Measurements from ENCODE around the gene FGF7. TPM values are rescaled to one million over a fixed set of nuclear protein-coding genes. Genes with fewer than 3 reads are reported as not detected.
"Not testable (repeated sequence)": the region's sequence is repeated elsewhere in the genome, so short reads cannot be mapped to it uniquely, and the experiment has no call there.

FGF7 gene, protein sequence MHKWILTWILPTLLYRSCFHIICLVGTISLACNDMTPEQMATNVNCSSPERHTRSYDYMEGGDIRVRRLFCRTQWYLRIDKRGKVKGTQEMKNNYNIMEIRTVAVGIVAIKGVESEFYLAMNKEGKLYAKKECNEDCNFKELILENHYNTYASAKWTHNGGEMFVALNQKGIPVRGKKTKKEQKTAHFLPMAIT
- total RNA-seq: not detected in 2 replicates

- DNase-seq (ENCODE audit: low read depth in 2 of 2): peak in 1 of 2 donors; percentile 2
Measured at GRCh38 chr15:49423021-49423420, at the start of gene FGF7. Gene FGF7, plus strand, starts transcription at chr15:49423242. Its CDS starts 1,056 bp downstream, at chr15:49424298.

DNA sequence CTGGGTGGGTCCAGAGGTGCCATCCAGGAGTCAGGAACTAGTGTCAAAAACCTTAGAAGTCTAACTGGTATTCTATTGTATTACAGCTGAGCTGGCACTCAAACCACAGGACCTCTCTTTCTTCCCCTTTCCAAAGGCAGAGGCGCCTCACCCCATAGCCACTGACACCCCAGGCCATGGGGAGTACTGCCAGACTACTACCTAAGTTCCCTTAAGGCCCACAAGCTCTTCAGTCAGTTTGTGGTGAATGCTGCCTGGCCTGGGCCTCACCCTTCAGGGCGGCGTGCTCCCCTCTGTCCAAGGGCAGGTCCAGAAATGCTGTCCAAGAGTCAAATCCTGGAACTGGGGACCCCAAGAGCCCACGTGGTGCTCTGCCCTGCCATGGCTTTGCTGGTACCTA, 43.0 kb upstream of the FGF7 start:
- DNase-seq (ENCODE audit: low read depth in 2 of 2): no peak

GRCh38 chr15:49380912-49381311, 42.1 kb upstream of the FGF7 start:
- DNase-seq (ENCODE audit: low read depth in 2 of 2): no peak

- no peak for DNase-seq (ENCODE audit: low read depth in 2 of 2)
Measured at GRCh38 chr15:49382394-49382793, 40.6 kb upstream of the FGF7 start.

DNA sequence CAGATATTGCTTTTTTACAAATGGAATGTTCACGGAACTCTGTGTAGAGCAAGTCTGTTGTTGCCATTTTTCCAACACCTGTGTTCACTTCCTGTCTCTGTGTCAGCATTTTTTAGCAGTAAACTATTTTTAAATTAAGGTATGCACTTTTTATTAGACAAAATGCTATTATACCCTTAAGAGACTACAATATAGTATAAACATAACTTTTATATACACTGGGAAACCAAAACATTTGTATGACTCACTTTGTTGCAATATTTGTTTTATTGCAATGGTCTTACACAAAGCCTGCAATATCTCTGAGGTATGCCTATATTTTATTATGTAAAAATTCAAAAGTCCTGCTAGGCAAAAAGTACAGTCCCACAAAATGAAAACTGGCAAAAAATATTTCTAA, 39.8 kb upstream of the FGF7 start:
- DNase-seq (ENCODE audit: low read depth in 2 of 2): peak in 1 of 2 donors; percentile 5

DNA sequence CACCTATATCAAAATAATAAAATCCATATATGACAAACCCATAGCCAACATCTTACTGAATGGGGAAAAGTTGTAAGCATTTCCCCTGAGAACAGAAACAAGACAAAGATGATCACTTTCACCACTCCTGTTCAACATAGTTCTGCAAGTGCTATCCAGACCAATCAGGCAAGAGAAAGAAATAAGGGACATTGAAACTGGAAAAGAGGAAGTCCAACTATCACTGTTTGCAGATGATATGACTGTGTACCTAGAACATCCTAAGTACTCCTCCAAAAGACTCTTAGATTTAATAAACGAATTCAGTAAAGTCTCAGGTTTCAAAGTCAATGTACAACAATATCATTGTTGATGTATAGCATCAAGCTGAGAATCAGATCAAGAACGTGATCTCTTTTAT, 35.6 kb upstream of the FGF7 start:
- no peak for DNase-seq (ENCODE audit: low read depth in 2 of 2)

DNA sequence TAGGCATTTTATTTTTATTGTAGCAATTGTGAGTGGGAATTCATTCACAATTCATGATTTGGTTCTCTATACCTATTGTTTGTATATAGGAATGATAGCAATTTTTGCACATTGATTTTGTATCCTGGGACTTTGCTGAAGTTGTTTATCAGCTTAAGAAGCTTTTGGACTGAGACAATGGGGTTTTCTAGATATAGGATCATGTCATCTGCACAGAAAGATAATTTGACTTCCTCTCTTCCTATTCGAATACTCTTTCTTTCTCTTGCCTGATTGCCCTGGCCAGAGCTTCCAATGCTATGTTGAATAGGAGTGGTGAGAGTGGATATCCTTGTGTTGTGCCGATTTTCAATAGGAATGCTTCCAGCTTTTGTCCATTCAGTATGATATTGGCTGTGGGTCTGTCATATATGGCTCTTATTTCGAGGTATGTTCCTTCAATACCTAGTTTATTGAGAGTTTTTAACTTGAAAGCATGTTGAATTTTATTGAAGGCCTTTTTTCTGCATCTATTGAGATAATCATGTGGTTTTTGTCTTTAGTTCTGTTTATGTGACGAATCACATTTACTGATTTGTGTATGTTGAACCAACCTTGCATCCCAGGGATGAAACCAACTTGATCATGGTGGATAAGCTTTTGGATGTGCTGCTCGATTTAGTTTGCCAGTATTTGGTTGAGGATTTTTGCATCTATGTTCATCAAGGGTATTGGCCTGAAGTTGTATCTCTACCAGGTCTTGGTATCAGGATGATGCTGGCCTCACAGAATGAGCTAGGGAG, 20.3 kb upstream of the FGF7 start:
- DNase-seq (ENCODE audit: low read depth in 2 of 2): not testable (repeated sequence)

DNA sequence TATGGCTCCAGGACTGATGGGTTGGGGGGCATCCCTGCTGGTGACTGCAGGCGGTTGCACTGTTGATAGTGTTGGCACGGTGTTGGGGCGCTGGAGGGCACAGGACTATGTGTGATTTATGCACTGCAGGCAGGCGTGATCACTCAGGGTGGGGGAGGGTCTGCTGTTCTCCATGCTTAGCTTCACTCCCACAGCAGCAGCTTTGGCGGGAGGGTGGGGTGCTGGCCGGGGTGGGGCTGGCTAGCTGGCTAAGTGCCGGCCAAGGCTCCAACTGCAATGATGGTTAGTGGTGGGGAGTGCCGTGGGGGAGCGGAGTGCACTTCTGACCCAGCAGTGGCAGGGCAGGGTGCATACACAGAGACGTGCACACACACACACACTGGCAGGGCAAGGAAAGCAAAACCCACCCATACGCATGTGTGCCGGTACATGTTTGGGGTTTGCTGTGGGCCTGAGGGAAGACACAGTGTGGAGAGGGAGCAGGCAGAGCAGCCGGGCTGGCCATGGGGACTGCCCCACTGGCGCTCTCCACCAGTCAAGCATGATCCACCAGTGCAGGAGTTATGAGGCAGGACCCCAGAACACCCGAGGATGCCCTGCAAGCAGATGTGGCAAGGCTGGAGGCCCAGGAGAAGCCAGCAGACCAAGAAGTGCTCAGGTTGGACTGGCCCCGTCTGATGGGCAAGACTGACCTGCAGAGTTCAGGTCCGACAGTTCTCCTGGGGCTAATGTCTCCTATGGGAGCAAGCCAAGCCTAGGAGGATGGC, 16.5 kb upstream of the FGF7 start:
- no peak for DNase-seq (ENCODE audit: low read depth in 2 of 2)

- no peak for DNase-seq (ENCODE audit: low read depth in 2 of 2)
Measured at GRCh38 chr15:49410641-49411040, 12.4 kb upstream of the FGF7 start.

DNA sequence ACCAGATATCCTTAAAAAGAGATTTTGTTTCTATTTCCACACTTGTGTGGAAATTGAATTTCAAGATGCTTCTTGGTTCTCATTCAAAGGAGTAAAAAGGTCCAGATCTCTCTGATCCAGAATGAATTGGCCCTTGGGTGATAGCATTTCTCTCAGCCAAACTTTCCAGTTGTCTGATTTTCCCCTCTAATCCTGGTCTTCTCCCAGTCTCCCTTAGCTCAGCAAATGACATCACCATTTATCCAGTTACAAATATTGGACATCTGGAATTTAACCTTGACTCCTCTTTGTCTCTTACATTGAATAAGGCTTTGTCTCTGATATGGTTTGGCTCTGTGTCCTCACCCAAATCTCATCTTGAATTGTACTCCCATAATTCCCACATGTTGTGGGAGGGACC, 10.2 kb upstream of the FGF7 start:
- no peak for DNase-seq (ENCODE audit: low read depth in 2 of 2)

GRCh38 chr15:49415149-49415548, 7.9 kb upstream of the FGF7 start:
- DNase-seq (ENCODE audit: low read depth in 2 of 2): no peak

DNA sequence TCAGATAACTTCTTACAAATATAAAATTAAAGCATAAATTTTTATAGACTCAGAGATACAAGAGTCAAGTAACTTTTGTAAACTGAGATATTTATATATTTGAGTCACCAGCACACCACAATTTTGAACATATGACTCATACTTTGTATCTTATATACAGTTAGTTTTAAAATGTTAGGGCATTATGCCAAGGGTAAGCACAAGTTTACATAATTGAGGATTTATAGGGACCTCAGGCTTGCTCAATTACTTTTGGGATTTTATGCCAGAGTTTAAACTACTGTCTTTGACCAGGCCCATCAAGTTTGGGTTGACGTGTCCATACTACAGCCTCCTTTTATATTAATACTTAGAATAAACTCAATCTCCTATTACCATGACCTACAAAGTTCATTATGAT, 7.4 kb upstream of the FGF7 start:
- peak in 1 of 2 donors; percentile 64 for DNase-seq (ENCODE audit: low read depth in 2 of 2)

DNA sequence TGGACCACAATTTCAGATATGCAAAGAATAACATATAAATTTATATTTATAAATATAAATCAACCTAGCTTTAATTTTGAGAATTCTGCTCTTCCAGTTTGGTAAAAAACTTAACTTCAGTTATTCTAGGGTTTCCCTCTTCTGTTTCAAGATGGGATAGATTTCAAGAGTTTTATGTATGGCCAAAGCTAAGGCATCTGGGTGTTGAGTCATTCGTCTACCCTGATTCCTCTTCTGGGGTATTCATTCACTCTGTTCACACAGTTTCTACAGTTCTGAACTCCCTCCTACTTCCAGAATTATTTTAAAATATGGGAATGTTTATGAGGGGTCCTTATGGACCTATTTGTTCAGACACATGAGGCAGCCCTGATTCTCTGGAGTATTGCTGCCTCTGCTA, 4.2 kb upstream of the FGF7 start:
- DNase-seq (ENCODE audit: low read depth in 2 of 2): no peak

DNA sequence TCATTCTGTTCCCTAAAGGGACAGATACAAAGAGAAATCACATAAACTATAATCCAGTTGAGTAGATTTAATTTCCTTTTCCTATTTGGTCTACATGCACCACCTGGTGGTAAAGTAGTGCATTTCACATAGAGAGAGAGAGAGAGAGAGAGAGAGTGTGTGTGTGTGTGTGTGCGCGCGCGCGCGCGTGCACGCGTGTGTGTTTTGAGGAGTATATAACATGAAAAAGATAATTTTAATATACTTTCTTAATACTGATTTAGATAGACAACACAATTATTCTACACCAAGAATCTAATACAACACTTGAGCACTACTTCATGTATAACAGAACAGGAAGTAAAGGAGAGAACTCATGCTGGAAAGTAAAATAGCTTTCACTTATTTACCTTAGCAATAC, 1.1 kb upstream of the FGF7 start:
- DNase-seq (ENCODE audit: low read depth in 2 of 2): peak; percentile 69 to 76

DNA sequence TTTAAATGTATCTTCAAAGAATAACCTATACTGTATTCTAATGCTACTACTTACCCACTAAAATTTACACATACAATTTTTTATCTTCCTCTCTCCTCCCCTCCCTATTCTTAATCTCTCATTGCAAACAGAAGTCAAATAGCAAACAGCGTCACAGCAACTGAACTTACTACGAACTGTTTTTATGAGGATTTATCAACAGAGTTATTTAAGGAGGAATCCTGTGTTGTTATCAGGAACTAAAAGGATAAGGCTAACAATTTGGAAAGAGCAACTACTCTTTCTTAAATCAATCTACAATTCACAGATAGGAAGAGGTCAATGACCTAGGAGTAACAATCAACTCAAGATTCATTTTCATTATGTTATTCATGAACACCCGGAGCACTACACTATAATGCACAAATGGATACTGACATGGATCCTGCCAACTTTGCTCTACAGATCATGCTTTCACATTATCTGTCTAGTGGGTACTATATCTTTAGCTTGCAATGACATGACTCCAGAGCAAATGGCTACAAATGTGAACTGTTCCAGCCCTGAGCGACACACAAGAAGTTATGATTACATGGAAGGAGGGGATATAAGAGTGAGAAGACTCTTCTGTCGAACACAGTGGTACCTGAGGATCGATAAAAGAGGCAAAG, 984 bp downstream of the FGF7 start:
- DNase-seq (ENCODE audit: low read depth in 2 of 2): no peak

- no peak for DNase-seq (ENCODE audit: low read depth in 2 of 2)
Measured at GRCh38 chr15:49424954-49425353, 1.9 kb downstream of the FGF7 start.

- no peak for DNase-seq (ENCODE audit: low read depth in 2 of 2)
Measured at GRCh38 chr15:49427372-49427771, 4.3 kb downstream of the FGF7 start.

DNA sequence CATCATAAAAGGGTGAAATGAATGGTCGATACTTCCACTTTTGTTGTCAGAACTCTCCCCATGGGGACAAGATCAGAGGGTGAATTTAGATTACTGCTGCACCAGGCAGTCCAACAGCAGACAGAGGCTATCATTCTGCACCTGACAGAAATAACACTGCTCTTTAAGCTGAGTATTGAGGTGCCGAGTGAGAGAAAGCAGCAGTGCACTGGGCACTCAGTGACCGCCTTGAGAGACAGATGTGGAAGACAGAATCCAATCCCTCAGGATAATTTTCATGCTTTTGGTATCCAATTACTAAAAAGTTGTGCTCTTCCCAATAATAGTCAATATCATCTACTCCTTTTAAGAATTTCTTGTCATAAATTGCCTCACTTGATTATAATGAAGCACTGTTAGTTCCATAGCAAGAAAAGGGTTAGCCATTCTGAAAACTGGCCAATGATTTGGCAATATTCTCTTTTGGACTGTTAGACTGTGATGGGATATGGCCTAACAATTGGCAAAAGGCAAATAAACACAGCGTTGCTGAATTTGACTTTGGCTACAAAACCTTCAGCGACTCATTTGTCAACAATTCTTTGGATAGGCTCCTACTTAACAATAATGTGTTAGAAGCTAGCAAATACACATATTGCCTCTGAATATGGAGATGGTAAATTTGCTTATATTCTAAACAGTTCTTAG, 5.5 kb downstream of the FGF7 start:
- DNase-seq (ENCODE audit: low read depth in 2 of 2): no peak

- DNase-seq (ENCODE audit: low read depth in 2 of 2): no peak
Measured at GRCh38 chr15:49430046-49430445, 7.0 kb downstream of the FGF7 start.

GRCh38 chr15:49435174-49435573, 12.1 kb downstream of the FGF7 start:
- DNase-seq (ENCODE audit: low read depth in 2 of 2): no peak

DNA sequence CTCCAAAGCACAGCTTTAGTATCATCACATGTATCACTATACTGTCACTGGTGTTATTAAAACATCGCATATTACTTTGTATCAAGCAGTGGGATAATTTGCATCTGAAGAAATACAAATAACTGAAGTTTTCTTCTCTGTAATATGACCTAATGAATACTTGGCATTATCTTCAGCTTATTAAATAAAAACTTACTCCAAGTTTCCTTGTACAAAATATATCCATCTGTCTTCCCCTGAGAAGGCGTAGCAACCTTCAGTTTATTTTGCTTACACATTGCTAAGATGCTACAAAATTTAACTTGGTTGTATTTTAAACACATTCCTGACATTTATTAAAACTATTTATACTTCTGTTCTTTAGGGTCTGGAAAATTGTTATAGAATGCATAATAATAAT, 13.7 kb downstream of the FGF7 start:
- DNase-seq (ENCODE audit: low read depth in 2 of 2): no peak

Measured in lung microvascular endothelial cell (primary cell).